Stimulated activated CD8-positive, alpha-beta memory T cell treated with anti-CD3 and anti-CD28 coated beads, Interleukin-7, amount 100 ng/mL, for 48 hours (primary cell): ENCODE measurements around the gene CDC14B.

Experiments
- DNase-seq, 2 donors: peaks; one replicate each; pipeline ENCODE4 v3.0.0-alpha.2; 2020; ENCODE audit warnings: low read depth in 1 of 2; ENCODE audit errors: extremely low read depth in 1 of 2

Gene CDC14B

GRCh38 chr9:96489482-96489979 is 130.1 kb downstream of the CDC14B start:
- DNase-seq: no peak

GRCh38 chr9:96487949-96488348 is 131.7 kb downstream of the CDC14B start:
- DNase-seq: no peak

- DNase-seq: no peak
Measured at GRCh38 chr9:96487029-96487396, 132.6 kb downstream of the CDC14B start.

GRCh38 chr9:96486386-96487028 is 133.1 kb downstream of the CDC14B start:
- DNase-seq: no peak

- no peak for DNase-seq
Measured at GRCh38 chr9:96485280-96485679, 134.4 kb downstream of the CDC14B start.

GRCh38 chr9:96484521-96484931 is 135.1 kb downstream of the CDC14B start:
- DNase-seq: no peak

GRCh38 chr9:96483733-96484390 is 135.8 kb downstream of the CDC14B start:
- DNase-seq: no peak

GRCh38 chr9:96483197-96483596 is 136.4 kb downstream of the CDC14B start:
- DNase-seq: no peak

- no peak for DNase-seq
Measured at GRCh38 chr9:96482476-96482875, 137.2 kb downstream of the CDC14B start.

GRCh38 chr9:96480736-96481135 is 138.9 kb downstream of the CDC14B start:
- no peak for DNase-seq

GRCh38 chr9:96478829-96479371 is 140.7 kb downstream of the CDC14B start:
- peak in 1 of 2 donors; percentile 26 for DNase-seq

GRCh38 chr9:96476591-96476990 is 143.1 kb downstream of the CDC14B start:
- no peak for DNase-seq

- DNase-seq: no peak
Measured at GRCh38 chr9:96476013-96476412, 143.6 kb downstream of the CDC14B start.

GRCh38 chr9:96467784-96468183 is 151.9 kb downstream of the CDC14B start:
- no peak for DNase-seq

GRCh38 chr9:96464426-96464825 is 155.2 kb downstream of the CDC14B start:
- DNase-seq: no peak

GRCh38 chr9:96462541-96462940 is 157.1 kb downstream of the CDC14B start:
- DNase-seq: no peak

GRCh38 chr9:96461336-96461735 is 158.3 kb downstream of the CDC14B start:
- DNase-seq: no peak

- no peak for DNase-seq
Measured at GRCh38 chr9:96460882-96461281, 158.8 kb downstream of the CDC14B start.

GRCh38 chr9:96460470-96460869 is 159.2 kb downstream of the CDC14B start:
- no peak for DNase-seq

- no peak for DNase-seq
Measured at GRCh38 chr9:96459268-96460007, 160.2 kb downstream of the CDC14B start.

GRCh38 chr9:96458226-96458625 is 161.4 kb downstream of the CDC14B start:
- no peak for DNase-seq

GRCh38 chr9:96457266-96457665 is 162.4 kb downstream of the CDC14B start:
- no peak for DNase-seq
